Measurements from ENCODE around the gene CAP2. TPM values are rescaled to one million over a fixed set of nuclear protein-coding genes. Genes with fewer than 3 reads are reported as not detected.
A peak's percentile ranks its signal among the peaks of the same experiment; 100 is the strongest.

CAP2 gene
- total RNA-seq, 2 donors from 2014 or later: 2.3 to 5.7 TPM

GRCh38 chr6:17360564-17360963 lies 32.8 kb upstream of the CAP2 start:
- 70 to 77% methylated on average over 4 of the region's 4 CpGs for WGBS, 2 donors

GRCh38 chr6:17361013-17361412 lies 32.4 kb upstream of the CAP2 start:
- TF ChIP-seq CTCF (IDR thresholded peaks at IDR 0.05) (no peak), POLR2A (IDR thresholded peaks at IDR 0.05) (no peak)
- Histone ChIP-seq H3K27me3 (no peaks in the 10 kb centered on the region), H3K9me3 (no peaks in the 10 kb centered on the region), H3K36me3 (replicated peaks in 1 of 2; ENCODE audit: insufficient read depth in 1 of 2, low read depth in 2 of 2) (no peaks in the 10 kb centered on the region), H3K4me1 (no peaks in the 10 kb centered on the region), H3K4me3 (no peak overlapping the region), H3K27ac (no peak overlapping the region)
- 51 to 69% methylated on average over 3 of the region's 3 CpGs for WGBS, 2 donors
- no peak for ATAC-seq
- intact Hi-C loops (cut with DNase I): no loop called here
- no peak for DNase-seq

More at GRCh38 chr6:17360564-17360963, 32.8 kb upstream of the CAP2 start:
- Histone ChIP-seq H3K27ac (no peak overlapping the region), H3K4me1 (no peaks in the 10 kb centered on the region), H3K9me3 (no peaks in the 10 kb centered on the region), H3K36me3 (replicated peaks in 1 of 2; ENCODE audit: insufficient read depth in 1 of 2, low read depth in 2 of 2) (no peaks in the 10 kb centered on the region), H3K4me3 (no peak overlapping the region), H3K27me3 (no peaks in the 10 kb centered on the region)
- ATAC-seq: no peak
- TF ChIP-seq POLR2A (IDR thresholded peaks at IDR 0.05) (no peak), CTCF (IDR thresholded peaks at IDR 0.05) (no peak)
- intact Hi-C loops (cut with DNase I): no loop called here
- no peak for DNase-seq

- Histone ChIP-seq H3K4me1 (no peaks in the 10 kb centered on the region), H3K9me3 (no peaks in the 10 kb centered on the region), H3K27ac (no peak overlapping the region), H3K4me3 (no peak overlapping the region), H3K27me3 (no peaks in the 10 kb centered on the region), H3K36me3 (replicated peaks in 1 of 2; ENCODE audit: insufficient read depth in 1 of 2, low read depth in 2 of 2) (no peaks in the 10 kb centered on the region)
- TF ChIP-seq CTCF (IDR thresholded peaks at IDR 0.05) (no peak), POLR2A (IDR thresholded peaks at IDR 0.05) (no peak)
- intact Hi-C loops (cut with DNase I): no loop called here
- ATAC-seq (no peak), DNase-seq (no peak)
Measured at GRCh38 chr6:17365961-17366360, 27.4 kb upstream of the CAP2 start.

- intact Hi-C loops (cut with DNase I): no loop called here
- 97 to 100% methylated on average over 1 of the region's 1 CpG for WGBS, 2 donors
- Histone ChIP-seq H3K27ac (no peak overlapping the region), H3K27me3 (no peaks in the 10 kb centered on the region), H3K36me3 (replicated peaks in 1 of 2; ENCODE audit: insufficient read depth in 1 of 2, low read depth in 2 of 2) (no peaks in the 10 kb centered on the region), H3K4me3 (no peak overlapping the region), H3K9me3 (no peaks in the 10 kb centered on the region), H3K4me1 (no peaks in the 10 kb centered on the region)
- ATAC-seq (no peak), DNase-seq (no peak)
- TF ChIP-seq POLR2A (IDR thresholded peaks at IDR 0.05) (no peak), CTCF (IDR thresholded peaks at IDR 0.05) (no peak)
Measured at GRCh38 chr6:17367868-17368267, 25.5 kb upstream of the CAP2 start.

- no peaks in the 10 kb centered on the region for H3K4me1 ChIP-seq
- TF ChIP-seq POLR2A (IDR thresholded peaks at IDR 0.05) (no peak), CTCF (IDR thresholded peaks at IDR 0.05) (no peak)
- peaks cover 0 to 4% of the 10 kb centered on the region in 2 donors for H3K27me3 ChIP-seq
- ATAC-seq: no peak
- H3K27ac ChIP-seq: no peak overlapping the region
- intact Hi-C loops (cut with DNase I): no loop called here
- H3K36me3 ChIP-seq (replicated peaks in 1 of 2; ENCODE audit: insufficient read depth in 1 of 2, low read depth in 2 of 2): no peaks in the 10 kb centered on the region
- DNase-seq: peak in 1 of 4 donors; percentile 2
- no peaks in the 10 kb centered on the region for H3K9me3 ChIP-seq
- no peak overlapping the region for H3K4me3 ChIP-seq
- whole genome bisulfite sequencing, 2 donors: 59% methylated on average over 7 of the region's 7 CpGs
Measured at GRCh38 chr6:17381424-17382147, 11.8 kb upstream of the CAP2 start.

All from body of pancreas (tissue), 4 donors.